GM18909 (cell line): ENCODE measurements around the gene SLC9C1.

ENCODE experiments used
- ATAC-seq: cut with Tn5 transposase; IDR thresholded peaks from one replicate; pipeline ENCODE4 v1.9.1; 2021; ENCODE audit warnings: mild to moderate bottlenecking; ENCODE audit not compliant: unreplicated experiment, poor library complexity

The SLC9C1 gene

GRCh38 chr3:112117841-112118571 lies 176.0 kb downstream of the SLC9C1 start:
- no peak for ATAC-seq

- no peak for ATAC-seq
Observed at GRCh38 chr3:112117415-112117814, 176.6 kb downstream of the SLC9C1 start.

- ATAC-seq: no peak
Observed at GRCh38 chr3:112116748-112117186, 177.2 kb downstream of the SLC9C1 start.

GRCh38 chr3:112115806-112116383 lies 178.1 kb downstream of the SLC9C1 start:
- ATAC-seq: no peak

- peak; percentile 34 for ATAC-seq
Observed at GRCh38 chr3:112115161-112115739, 178.8 kb downstream of the SLC9C1 start.

- peak; percentile 22 for ATAC-seq
Observed at GRCh38 chr3:112114576-112115160, 179.3 kb downstream of the SLC9C1 start.

- ATAC-seq: peak; percentile 62
Observed at GRCh38 chr3:112111785-112112402, 182.1 kb downstream of the SLC9C1 start.

- no peak for ATAC-seq
Observed at GRCh38 chr3:112109322-112109721, 184.7 kb downstream of the SLC9C1 start.

- no peak for ATAC-seq
Observed at GRCh38 chr3:112104774-112105173, 189.2 kb downstream of the SLC9C1 start.

GRCh38 chr3:112101916-112102315 lies 192.1 kb downstream of the SLC9C1 start:
- ATAC-seq: no peak

GRCh38 chr3:112097378-112097777 lies 196.6 kb downstream of the SLC9C1 start:
- no peak for ATAC-seq

GRCh38 chr3:112096176-112096575 lies 197.8 kb downstream of the SLC9C1 start:
- no peak for ATAC-seq

GRCh38 chr3:112095731-112096130 lies 198.3 kb downstream of the SLC9C1 start:
- ATAC-seq: no peak

GRCh38 chr3:112093180-112093522 lies 200.9 kb downstream of the SLC9C1 start:
- no peak for ATAC-seq

GRCh38 chr3:112092496-112093179 lies 201.4 kb downstream of the SLC9C1 start:
- ATAC-seq: peak; percentile 57

GRCh38 chr3:112090887-112091586 lies 203.0 kb downstream of the SLC9C1 start:
- no peak for ATAC-seq
